Stimulated activated CD4-positive, alpha-beta T cell treated with anti-CD3 and anti-CD28 coated beads, Interleukin-4, amount 100 ng/mL, for 4 hours (primary cell): ENCODE measurements around the gene ADGRF3.
"Not testable (repeated sequence)": the region's sequence is repeated elsewhere in the genome, so short reads cannot be mapped to it uniquely, and the experiment has no call there.

Experiments used
- DNase-seq, 2 experiments: peaks; one replicate each; pipeline ENCODE4 v3.0.0-alpha.2; 2020

Gene ADGRF3

GRCh38 chr2:26270373-26270772, 76.2 kb downstream of the ADGRF3 start:
- no peak for DNase-seq

- no peak for DNase-seq
Observed at GRCh38 chr2:26269571-26270158, 76.9 kb downstream of the ADGRF3 start.

DNA sequence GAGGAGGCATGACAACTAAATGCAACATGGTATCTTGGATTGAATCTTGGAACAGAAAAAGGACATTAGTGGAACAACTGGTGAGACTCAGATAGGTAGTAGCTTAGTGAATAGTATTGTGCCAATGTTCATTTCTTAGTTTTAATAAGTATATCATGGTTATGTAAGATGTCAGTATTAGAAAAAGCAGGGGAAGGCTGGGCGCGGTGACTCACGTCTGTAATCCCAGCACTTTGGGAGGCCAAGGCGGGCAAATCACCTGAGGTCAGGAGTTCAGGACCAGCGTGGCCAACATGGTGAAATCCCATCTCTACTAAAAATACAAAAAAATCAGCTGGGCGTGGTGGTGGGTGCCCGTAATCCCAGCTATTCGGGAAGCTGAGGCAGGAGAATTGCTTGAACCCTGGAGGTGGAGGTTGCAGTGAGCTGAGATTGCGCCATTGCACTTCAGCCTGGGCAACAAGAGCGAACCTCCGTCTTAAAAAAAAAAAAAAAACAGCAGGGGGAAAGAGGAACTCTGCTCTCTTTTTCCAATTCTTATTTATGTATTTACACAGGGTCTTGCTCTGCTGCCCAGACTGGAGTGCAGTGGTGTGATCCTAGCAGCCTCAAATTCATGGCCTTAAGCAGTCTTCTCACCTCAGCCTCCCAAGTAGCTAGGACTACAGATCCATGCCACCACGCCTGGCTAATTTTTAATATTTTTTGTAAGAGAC, 77.8 kb downstream of the ADGRF3 start:
- not testable (repeated sequence) for DNase-seq

DNA sequence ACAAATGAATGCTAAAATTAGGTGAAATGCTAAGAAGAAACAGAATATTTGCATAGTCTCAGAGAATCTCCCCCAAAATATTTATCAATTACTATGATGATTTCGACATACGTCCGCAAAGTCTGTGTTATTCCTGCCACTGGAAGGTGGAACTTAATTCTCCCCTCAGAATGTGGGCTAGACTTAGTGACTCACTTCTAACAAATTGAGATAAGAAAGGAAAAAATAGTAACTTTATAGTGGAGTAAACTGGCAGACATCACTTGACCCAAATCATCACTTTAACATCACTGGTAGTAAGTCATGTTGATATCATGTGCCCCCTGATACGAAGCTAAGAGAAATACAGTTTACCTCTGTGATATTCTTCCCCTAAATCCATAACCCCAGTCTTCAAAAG, 78.4 kb downstream of the ADGRF3 start:
- DNase-seq, result no peak

- not testable (repeated sequence) for DNase-seq
Observed at GRCh38 chr2:26258836-26259235, 87.8 kb downstream of the ADGRF3 start.
